Hematopoietic multipotent progenitor cell treated with erythropoietin and hydrocortisone succinate and interleukin-3 and kit ligand, for 8 days (in vitro differentiated cells): Measurements from ENCODE around the gene RFX4.
"Not testable (repeated sequence)": the region's sequence is repeated elsewhere in the genome, so short reads cannot be mapped to it uniquely, and the experiment has no call there.

Experiments
- DNase-seq: peaks from one replicate; pipeline ENCODE4 v3.0.0-alpha.2; 2015

RFX4 gene

GRCh38 chr12:106648736-106649135 is 65.9 kb downstream of the RFX4 start:
- no peak for DNase-seq

GRCh38 chr12:106651552-106651951 is 68.7 kb downstream of the RFX4 start:
- no peak for DNase-seq

- no peak for DNase-seq
Measured at GRCh38 chr12:106652510-106653015, 69.8 kb downstream of the RFX4 start.

- no peak for DNase-seq
Measured at GRCh38 chr12:106655577-106655976, 72.8 kb downstream of the RFX4 start.

- DNase-seq: no peak
Measured at GRCh38 chr12:106657488-106657887, 74.7 kb downstream of the RFX4 start.

GRCh38 chr12:106663385-106663784 is 80.6 kb downstream of the RFX4 start:
- no peak for DNase-seq

GRCh38 chr12:106669216-106669615 is 86.4 kb downstream of the RFX4 start:
- no peak for DNase-seq

- DNase-seq: no peak
Measured at GRCh38 chr12:106670131-106670530, 87.3 kb downstream of the RFX4 start.

GRCh38 chr12:106671840-106672239 is 89.0 kb downstream of the RFX4 start:
- no peak for DNase-seq

- DNase-seq: no peak
Measured at GRCh38 chr12:106672314-106673025, 89.7 kb downstream of the RFX4 start.

- no peak for DNase-seq
Measured at GRCh38 chr12:106673141-106673540, 90.3 kb downstream of the RFX4 start.

- DNase-seq: no peak
Measured at GRCh38 chr12:106675651-106676435, 93.0 kb downstream of the RFX4 start.

- no peak for DNase-seq
Measured at GRCh38 chr12:106679574-106679973, 96.8 kb downstream of the RFX4 start.

- no peak for DNase-seq
Measured at GRCh38 chr12:106680280-106680679, 97.5 kb downstream of the RFX4 start.

GRCh38 chr12:106681210-106681609 is 98.4 kb downstream of the RFX4 start:
- no peak for DNase-seq

GRCh38 chr12:106682594-106683234 is 99.9 kb downstream of the RFX4 start:
- DNase-seq: peak; percentile 18

- DNase-seq: no peak
Measured at GRCh38 chr12:106684497-106684896, 101.7 kb downstream of the RFX4 start.

- DNase-seq: no peak
Measured at GRCh38 chr12:106685381-106685780, 102.6 kb downstream of the RFX4 start.

GRCh38 chr12:106687672-106688071 is 104.9 kb downstream of the RFX4 start:
- DNase-seq: no peak

GRCh38 chr12:106690569-106691305 is 107.9 kb downstream of the RFX4 start:
- DNase-seq: no peak

- not testable (repeated sequence) for DNase-seq
Measured at GRCh38 chr12:106692033-106692432, 109.2 kb downstream of the RFX4 start.

- no peak for DNase-seq
Measured at GRCh38 chr12:106692896-106693820, 110.4 kb downstream of the RFX4 start.
